IMR-90 (cell line): ENCODE measurements around the gene STING1. TPM values are rescaled to one million over a fixed set of nuclear protein-coding genes. Genes with fewer than 3 reads are reported as not detected.
"Not testable (repeated sequence)": the region's sequence is repeated elsewhere in the genome, so short reads cannot be mapped to it uniquely, and the experiment has no call there.

Experiments used
- ATAC-seq: fragments of 200-7000 bp; cut with Tn5 transposase; 2 replicates; pipeline ENCODE4 v1.9.1; 2020; ENCODE audit warnings: low read depth, mild to moderate bottlenecking, moderate library complexity
- BruUV-seq: library from RNA; stranded (reverse); fragments of 400-500 nt; replicated peaks from 2 replicates; lab custom pipeline; 2021; lab: Mats Ljungman, UMichigan
- CTCF ChIA-PET: fragments of 300-600 bp; formaldehyde crosslinking; extraction: SDS; loops from one replicate; lab custom pipeline; 2021; ENCODE audit warnings: antibody characterized with exemption; lab: Yijun Ruan, JAX
- POLR2A ChIA-PET: fragments of 300-600 bp; sonication (Branson Sonifier 250); formaldehyde crosslinking; loops from one replicate; lab custom pipeline; 2022; ENCODE audit warnings: antibody characterized with exemption; ENCODE audit not compliant: unreplicated experiment; lab: Charles Lee
- DNase-seq: peaks from one replicate; pipeline ENCODE4 v3.0.0; 2013
- H2AFZ ChIP-seq: replicated peaks from 2 replicates; pipeline ENCODE3; 2013; ENCODE audit warnings: low read length, mild to moderate bottlenecking; ENCODE audit not compliant: poor library complexity
- H2AK5ac ChIP-seq: 2 replicates; pipeline ENCODE4 v1.6.1; 2013; ENCODE audit warnings: low read depth, low read length, inconsistent platforms
- H2AK9ac ChIP-seq: replicated peaks from 2 replicates; pipeline ENCODE3; 2013; ENCODE audit warnings: mild to moderate bottlenecking, low read depth, low read length, moderate library complexity; ENCODE audit not compliant: poor library complexity
- H2BK120ac ChIP-seq: 2 replicates; pipeline ENCODE4 v1.6.1; 2013; ENCODE audit warnings: low read depth, low read length, inconsistent platforms
- H2BK15ac ChIP-seq: 3 replicates; pipeline ENCODE4 v1.6.1; 2013; ENCODE audit warnings: low read depth, low read length, inconsistent platforms
- H2BK20ac ChIP-seq: 2 replicates; pipeline ENCODE4 v1.6.1; 2013; ENCODE audit warnings: low read depth, mild to moderate bottlenecking, inconsistent platforms, low read length, moderate library complexity
- H2BK5ac ChIP-seq: 2 replicates; pipeline ENCODE4 v1.6.1; 2013; ENCODE audit warnings: mild to moderate bottlenecking, low read depth, low read length, inconsistent platforms; ENCODE audit not compliant: poor library complexity, severe bottlenecking
- H3K14ac ChIP-seq: replicated peaks from 2 replicates; pipeline ENCODE4 v1.6.1; 2013; ENCODE audit warnings: low read depth, low read length, inconsistent platforms
- H3K18ac ChIP-seq: 2 replicates; pipeline ENCODE4 v1.6.1; 2013; ENCODE audit warnings: low read depth, low read length, control low read depth
- H3K23ac ChIP-seq: 2 replicates; pipeline ENCODE4 v1.6.1; 2013; ENCODE audit warnings: low read depth, low read length, inconsistent platforms
- H3K27ac ChIP-seq: 2 replicates; pipeline ENCODE4 v1.5.1; 2013; ENCODE audit warnings: mild to moderate bottlenecking, control low read depth, low read length; ENCODE audit not compliant: insufficient read depth
- H3K27me3 ChIP-seq: 2 replicates; pipeline ENCODE4 v1.6.1; 2013; ENCODE audit warnings: low read length; ENCODE audit not compliant: control insufficient read depth, insufficient read depth
- H3K36me3 ChIP-seq: 2 replicates; pipeline ENCODE4 v1.6.1; 2013; ENCODE audit warnings: low read length, mixed read lengths; ENCODE audit not compliant: control insufficient read depth, insufficient read depth
- H3K4ac ChIP-seq: 2 replicates; pipeline ENCODE4 v1.6.1; 2013; ENCODE audit warnings: low read depth, low read length, inconsistent platforms
- H3K4me1 ChIP-seq: 2 replicates; pipeline ENCODE4 v1.6.1; 2013; ENCODE audit warnings: low read length, mixed read lengths; ENCODE audit not compliant: control insufficient read depth, insufficient read depth
- H3K4me2 ChIP-seq: 2 replicates; pipeline ENCODE4 v1.6.1; 2013; ENCODE audit warnings: low read depth, mild to moderate bottlenecking, control low read depth, low read length, moderate library complexity
- H3K4me3 ChIP-seq: 2 replicates; pipeline ENCODE4 v1.5.1; 2013; ENCODE audit warnings: low read depth, mild to moderate bottlenecking, control low read depth, low read length, moderate library complexity; ENCODE audit not compliant: insufficient read depth
- H3K56ac ChIP-seq: 2 replicates; pipeline ENCODE4 v1.6.1; 2013; ENCODE audit warnings: low read length, inconsistent platforms; ENCODE audit not compliant: insufficient read depth; ENCODE audit errors: extremely low read depth
- H3K79me1 ChIP-seq, 2 experiments: 2 replicates each; pipeline ENCODE4 v1.6.1; 2013; ENCODE audit warnings: low read length in 2 of 2, inconsistent platforms in 1 of 2, low read depth in 1 of 2
- H3K9ac ChIP-seq: 2 replicates; pipeline ENCODE4 v1.6.1; 2013; ENCODE audit warnings: low read depth, low read length, control low read depth
- H3K9me1 ChIP-seq: 2 replicates; pipeline ENCODE4 v1.6.1; 2013; ENCODE audit warnings: low read length, inconsistent platforms; ENCODE audit not compliant: insufficient read depth
- H3K9me3 ChIP-seq: 2 replicates; pipeline ENCODE4 v1.6.1; 2013; ENCODE audit warnings: low read length; ENCODE audit not compliant: control insufficient read depth, insufficient read depth
- H4K20me1 ChIP-seq: 2 replicates; pipeline ENCODE4 v1.6.1; 2013; ENCODE audit warnings: low read length, inconsistent platforms; ENCODE audit not compliant: insufficient read depth
- H4K5ac ChIP-seq: 2 replicates; pipeline ENCODE4 v1.6.1; 2013; ENCODE audit warnings: mild to moderate bottlenecking, low read depth, low read length, control low read depth
- H4K8ac ChIP-seq, 2 experiments: 2 replicates each; pipeline ENCODE4 v1.6.1; 2013; ENCODE audit warnings: low read depth in 2 of 2, low read length in 2 of 2, control low read depth in 1 of 2, inconsistent platforms in 1 of 2
- H4K91ac ChIP-seq: 2 replicates; pipeline ENCODE4 v1.6.1; 2013; ENCODE audit warnings: low read depth, low read length, inconsistent platforms; ENCODE audit not compliant: insufficient read depth
- RAD21 ChIP-seq: IDR thresholded peaks from 2 replicates; pipeline ENCODE4 v1.6.1; 2012; ENCODE audit warnings: low read length, improper control_type of control experiment
- SMC3 ChIP-seq: fragments of 150-350 bp; IDR thresholded peaks from 2 replicates; pipeline ENCODE4 v1.6.1; 2016; ENCODE audit warnings: low read depth, mild to moderate bottlenecking, antibody characterized with exemption, low read length, moderate library complexity
- WGBS, 2 experiments: methylation state at CpG; one replicate each; pipeline versions ENCODE4 v1.1.5 to v1.1.7; 2013; ENCODE audit warnings: missing lambda C conversion rate in 2 of 2; ENCODE audit not compliant: insufficient read length in 1 of 2; ENCODE audit errors: extremely low coverage in 2 of 2; 5-methylcytosine and 5-hydroxymethylcytosine counted together
- dilution Hi-C: fragments of 300-500 bp; cut with HindIII; formaldehyde crosslinking; loops from one replicate; pipeline ENCODE4 v1.14.3; 2018; ENCODE audit warnings: low sequenced_read_pairs; ENCODE audit not compliant: unreplicated experiment
- in situ Hi-C: fragments of 300-500 bp; cut with MboI; formaldehyde crosslinking; loops from 3 replicates; pipeline ENCODE4 v1.14.3; 2019; ENCODE audit warnings: low sequenced_read_pairs, inconsistent platforms, mixed read lengths
- intact Hi-C: fragments of 100-400 bp; cut with micrococcal nuclease; formaldehyde crosslinking; loops from 2 replicates; pipeline ENCODE4 v1.10.0; 2022
- polyA plus RNA-seq, 3 experiments: library from polyadenylated mRNA; depleted of rRNA; stranded (reverse); fragments of >200 nt; gene quantifications; 2 replicates each; pipeline ENCODE4 v1.2.3, GENCODE V29; 2012; ENCODE audit warnings: low replicate concordance in 1 of 3
- total RNA-seq: library from RNA; depleted of rRNA; stranded (reverse); fragments of >200 nt; gene quantifications from 2 replicates; pipeline ENCODE4 v1.2.3, GENCODE V29; 2012
- TF ChIP-seq, protein P1 (sequence below): conservative IDR thresholded peaks from 2 replicates; pipeline ENCODE4 v1.5.1; 2012; ENCODE audit warnings: mild to moderate bottlenecking, low read depth, low read length, improper control_type of control experiment
- TF ChIP-seq, protein P2 (sequence below): fragments of 150-350 bp; IDR thresholded peaks from 2 replicates; pipeline ENCODE4 v1.6.1; 2017; ENCODE audit warnings: mild to moderate bottlenecking, antibody characterized with exemption, low read length, low read depth

STING1 gene
- total and polyA plus RNA-seq, 2 of the 4 experiments (the other 2 are of a cell fraction), result 18.6 to 63.5 TPM

DNA sequence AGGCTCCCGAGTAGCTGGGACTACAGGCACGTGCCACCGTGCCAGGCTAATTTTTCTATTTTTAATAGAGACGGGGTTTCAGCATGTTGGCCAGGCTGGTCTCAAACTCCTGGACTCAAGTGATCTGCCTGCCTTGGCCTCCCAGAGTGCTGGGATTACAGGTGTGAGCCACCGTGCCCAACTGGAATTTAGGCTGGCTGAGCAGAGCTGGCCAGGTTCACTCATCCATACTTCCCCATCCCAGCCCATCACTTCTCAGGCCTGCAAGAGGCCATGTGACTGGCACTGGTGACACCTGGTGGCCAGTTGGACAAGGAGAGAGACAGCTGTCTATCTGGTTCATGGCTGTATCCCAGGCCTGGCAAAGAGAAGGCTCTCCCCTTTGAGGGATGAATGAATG is 30.9 kb upstream of the STING1 start:
- dilution Hi-C loops (loop anchor here (25.0 kb wide), 1 partner anchor 101 kb away; the partner anchor contains the start of gene SPATA24), intact Hi-C loops (loop anchor here (1.0 kb wide), 1 partner anchor 91 kb away; no protein-coding TSS in a partner anchor)
- H2AK5ac ChIP-seq, H2BK20ac ChIP-seq, H2BK120ac ChIP-seq, BruUV-seq, in situ Hi-C loops, H2BK5ac ChIP-seq, H3K4me1 ChIP-seq, H3K14ac ChIP-seq, H3K56ac ChIP-seq, H2BK15ac ChIP-seq, H3K27ac ChIP-seq, H4K8ac ChIP-seq, H4K5ac ChIP-seq, H3K23ac ChIP-seq, H3K9me1 ChIP-seq, H3K36me3 ChIP-seq, POLR2A ChIA-PET, H3K9me3 ChIP-seq, H3K4ac ChIP-seq, H3K27me3 ChIP-seq, H3K4me2 ChIP-seq, H4K91ac ChIP-seq, H3K18ac ChIP-seq, H3K4me3 ChIP-seq, H4K20me1 ChIP-seq, H3K79me1 ChIP-seq, H3K9ac ChIP-seq: not testable (repeated sequence)
- CTCF ChIA-PET, result interaction anchor here (0.6 to 3.2 kb wide), 9 partner anchors 11 to 146 kb away, joined by 3 to 32 read pairs (median 4); partner anchors contain the start of gene DNAJC18
- Histone ChIP-seq H2AK9ac (peak overlapping the region; percentile 73), H2AFZ (peak overlapping the region; percentile 26)
- WGBS, 2 experiments, result no CpG with 5 or more reads among the region's 5 CpGs
- peak; percentile 76 for DNase-seq
- peak; percentile 81 for ATAC-seq
- TF ChIP-seq, protein P1, sequence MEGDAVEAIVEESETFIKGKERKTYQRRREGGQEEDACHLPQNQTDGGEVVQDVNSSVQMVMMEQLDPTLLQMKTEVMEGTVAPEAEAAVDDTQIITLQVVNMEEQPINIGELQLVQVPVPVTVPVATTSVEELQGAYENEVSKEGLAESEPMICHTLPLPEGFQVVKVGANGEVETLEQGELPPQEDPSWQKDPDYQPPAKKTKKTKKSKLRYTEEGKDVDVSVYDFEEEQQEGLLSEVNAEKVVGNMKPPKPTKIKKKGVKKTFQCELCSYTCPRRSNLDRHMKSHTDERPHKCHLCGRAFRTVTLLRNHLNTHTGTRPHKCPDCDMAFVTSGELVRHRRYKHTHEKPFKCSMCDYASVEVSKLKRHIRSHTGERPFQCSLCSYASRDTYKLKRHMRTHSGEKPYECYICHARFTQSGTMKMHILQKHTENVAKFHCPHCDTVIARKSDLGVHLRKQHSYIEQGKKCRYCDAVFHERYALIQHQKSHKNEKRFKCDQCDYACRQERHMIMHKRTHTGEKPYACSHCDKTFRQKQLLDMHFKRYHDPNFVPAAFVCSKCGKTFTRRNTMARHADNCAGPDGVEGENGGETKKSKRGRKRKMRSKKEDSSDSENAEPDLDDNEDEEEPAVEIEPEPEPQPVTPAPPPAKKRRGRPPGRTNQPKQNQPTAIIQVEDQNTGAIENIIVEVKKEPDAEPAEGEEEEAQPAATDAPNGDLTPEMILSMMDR, result peak; percentile 73
- TF ChIP-seq SMC3 (peak; percentile 92), RAD21 (peak; percentile 89)
- TF ChIP-seq, protein P2, sequence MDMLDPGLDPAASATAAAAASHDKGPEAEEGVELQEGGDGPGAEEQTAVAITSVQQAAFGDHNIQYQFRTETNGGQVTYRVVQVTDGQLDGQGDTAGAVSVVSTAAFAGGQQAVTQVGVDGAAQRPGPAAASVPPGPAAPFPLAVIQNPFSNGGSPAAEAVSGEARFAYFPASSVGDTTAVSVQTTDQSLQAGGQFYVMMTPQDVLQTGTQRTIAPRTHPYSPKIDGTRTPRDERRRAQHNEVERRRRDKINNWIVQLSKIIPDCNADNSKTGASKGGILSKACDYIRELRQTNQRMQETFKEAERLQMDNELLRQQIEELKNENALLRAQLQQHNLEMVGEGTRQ, result peak; percentile 83
